NB4 (cell line): ENCODE data around the gene PANX1.

ENCODE experiments used
- CTCF ChIP-seq: IDR thresholded peaks from one replicate; pipeline ENCODE4 v1.5.1; 2012; ENCODE audit warnings: low read depth, low read length
- MAX ChIP-seq: IDR thresholded peaks from 2 replicates; pipeline ENCODE4 v1.6.1; 2011; ENCODE audit warnings: low read depth, low read length
- MYC ChIP-seq: IDR thresholded peaks from 2 replicates; pipeline ENCODE4 v1.6.1; 2011; ENCODE audit warnings: low read depth, low read length
- POLR2A ChIP-seq: IDR thresholded peaks from 2 replicates; pipeline ENCODE4 v1.6.1; 2011; ENCODE audit warnings: mild to moderate bottlenecking; ENCODE audit not compliant: insufficient read length; ENCODE audit errors: extremely low read depth

GRCh38 chr11:94134651-94135512 is 6.2 kb downstream of the PANX1 start:
- TF ChIP-seq CTCF (no peak), POLR2A (no peak), MAX (no peak), MYC (no peak)
